Eye (tissue), 1 donor: ENCODE results near the gene SPACA1.
A peak's percentile ranks its signal among the peaks of the same experiment; 100 is the strongest.
"Not testable (repeated sequence)": the region's sequence is repeated elsewhere in the genome, so short reads cannot be mapped to it uniquely, and the experiment has no call there.

Experiments used
- DNase-seq: peaks from one replicate; pipeline ENCODE4 v3.0.0-alpha.2; 2015

SPACA1 gene, protein sequence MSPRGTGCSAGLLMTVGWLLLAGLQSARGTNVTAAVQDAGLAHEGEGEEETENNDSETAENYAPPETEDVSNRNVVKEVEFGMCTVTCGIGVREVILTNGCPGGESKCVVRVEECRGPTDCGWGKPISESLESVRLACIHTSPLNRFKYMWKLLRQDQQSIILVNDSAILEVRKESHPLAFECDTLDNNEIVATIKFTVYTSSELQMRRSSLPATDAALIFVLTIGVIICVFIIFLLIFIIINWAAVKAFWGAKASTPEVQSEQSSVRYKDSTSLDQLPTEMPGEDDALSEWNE

DNA sequence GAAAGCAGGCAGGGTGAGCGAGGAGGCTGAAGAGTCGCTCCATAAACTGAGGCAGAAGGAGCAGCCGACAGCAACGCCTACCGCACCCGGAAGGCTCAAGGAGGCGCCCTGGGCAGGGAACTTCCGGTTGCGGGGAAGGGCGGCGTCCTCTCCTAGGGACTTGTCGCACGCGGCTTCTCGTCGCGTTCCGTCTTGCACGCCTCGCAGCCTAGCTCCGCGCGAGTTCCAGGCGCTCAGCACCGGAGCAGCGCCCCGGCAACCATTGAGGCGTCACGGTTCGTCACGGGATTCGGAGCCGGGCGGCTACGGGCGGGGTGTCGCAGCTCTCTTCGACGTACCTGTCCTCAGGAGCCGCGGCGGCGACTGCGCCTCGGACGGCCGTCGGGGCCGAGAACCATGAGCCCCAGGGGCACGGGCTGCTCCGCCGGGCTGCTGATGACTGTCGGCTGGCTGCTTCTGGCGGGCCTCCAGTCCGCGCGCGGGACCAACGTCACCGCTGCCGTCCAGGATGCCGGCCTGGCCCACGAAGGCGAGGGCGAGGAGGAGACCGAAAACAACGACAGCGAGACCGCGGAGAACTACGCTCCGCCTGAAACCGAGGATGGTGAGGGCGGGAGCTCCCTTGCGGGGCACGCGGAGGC lies at the start of gene SPACA1:
Gene SPACA1, plus strand, starts transcription at position 332 of the 641 bp plus-strand sequence. Its CDS starts 65 bp downstream, at position 397.
- no peak for DNase-seq

DNA sequence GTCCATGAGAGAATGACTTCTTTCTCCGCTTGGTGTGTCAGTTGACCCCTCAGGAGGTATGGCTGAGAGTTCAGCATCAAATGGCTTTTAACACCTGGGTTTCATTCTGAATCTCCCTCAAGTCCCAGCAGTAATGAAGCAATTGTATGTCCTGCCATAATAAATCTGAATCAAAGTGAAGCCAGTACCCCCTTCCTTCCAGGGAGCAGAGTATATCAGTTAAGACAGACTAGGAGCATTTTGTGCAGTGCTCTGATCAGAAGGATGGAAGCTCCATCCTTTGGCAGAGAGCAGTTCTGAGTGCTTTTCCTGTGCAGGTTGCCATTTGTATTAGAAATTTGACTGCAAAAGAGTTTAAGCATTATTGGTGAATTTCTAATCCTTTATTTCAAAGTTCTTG lies 46.9 kb upstream of the SPACA1 start:
- DNase-seq = peak; percentile 68

DNA sequence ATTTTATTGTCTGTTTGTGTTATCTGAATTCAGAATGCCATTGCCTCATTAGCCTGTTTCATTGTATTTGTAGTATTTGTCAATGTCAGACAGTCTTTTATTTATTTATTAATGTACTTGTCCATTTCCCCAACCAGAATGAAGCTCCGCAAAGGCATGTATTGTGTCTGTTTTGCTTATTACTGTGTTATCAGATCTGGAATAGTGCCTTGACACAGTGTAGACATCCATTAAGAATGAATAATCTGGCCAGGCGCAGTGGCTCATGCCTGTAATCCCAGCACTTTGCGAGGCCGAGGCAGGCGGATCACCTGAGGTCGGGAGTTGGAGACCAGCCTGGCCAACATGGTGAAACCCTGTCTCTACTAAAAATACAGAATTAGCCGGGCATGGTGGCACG lies 46.4 kb upstream of the SPACA1 start:
- DNase-seq = not testable (repeated sequence)

DNA sequence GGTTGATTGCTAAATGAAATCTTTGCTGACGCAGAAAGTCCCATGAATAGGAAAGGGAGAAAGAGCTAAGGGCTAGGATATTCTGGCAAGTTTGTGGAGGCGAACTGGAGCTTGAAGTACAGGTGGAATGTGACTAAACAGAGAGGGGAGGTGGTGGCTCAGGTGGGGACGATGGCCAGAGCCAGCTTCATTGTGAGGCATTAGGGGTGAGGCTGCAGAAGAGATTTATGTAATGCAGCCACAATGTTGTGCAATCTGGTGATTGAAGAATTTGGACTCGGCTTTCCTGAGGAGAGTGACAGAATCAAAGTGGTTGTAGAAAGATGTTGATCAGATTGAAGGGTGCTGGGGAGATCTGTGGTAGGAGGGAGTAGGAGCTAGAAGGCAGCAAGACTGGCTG lies 42.9 kb upstream of the SPACA1 start:
- DNase-seq = no peak

DNA sequence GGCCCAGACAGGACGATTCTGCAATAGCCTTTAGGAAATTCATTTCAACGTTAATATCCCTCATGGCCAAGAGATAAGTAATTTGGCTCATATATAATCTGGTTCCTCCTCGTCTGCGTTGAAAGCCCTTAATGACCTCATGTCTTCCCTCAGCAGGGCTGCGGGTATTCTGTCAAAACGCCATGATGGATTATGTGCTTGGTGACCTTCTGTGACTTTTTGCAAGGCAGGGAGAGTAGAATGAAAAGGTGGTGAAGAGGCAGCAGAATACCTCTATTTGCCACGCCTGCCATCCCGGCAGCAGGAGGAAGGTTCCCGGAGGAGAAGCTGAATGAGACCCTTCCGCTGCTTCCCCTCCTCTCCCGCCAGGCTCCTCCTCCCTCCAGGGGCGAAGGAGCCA lies 41.1 kb upstream of the SPACA1 start:
- DNase-seq = no peak

DNA sequence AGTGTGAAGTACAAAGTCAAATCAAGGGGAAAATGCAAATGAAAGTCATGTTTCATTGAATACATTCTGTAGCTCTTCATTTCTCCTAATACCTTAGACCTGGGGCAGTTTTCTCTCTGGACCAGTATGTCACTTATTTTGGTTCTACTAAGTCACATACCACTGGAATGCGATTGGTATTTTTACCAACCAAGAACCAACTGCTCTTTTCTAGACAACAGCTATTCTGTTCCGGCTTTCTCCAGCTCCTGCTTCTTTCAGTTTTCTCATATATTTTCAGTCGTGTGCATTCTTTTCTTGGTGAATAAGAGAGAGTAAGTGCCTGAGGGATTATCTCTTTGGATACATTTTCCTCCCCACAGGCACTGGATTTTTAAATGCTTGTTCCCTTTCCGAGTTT lies 39.2 kb upstream of the SPACA1 start:
- no peak for DNase-seq

DNA sequence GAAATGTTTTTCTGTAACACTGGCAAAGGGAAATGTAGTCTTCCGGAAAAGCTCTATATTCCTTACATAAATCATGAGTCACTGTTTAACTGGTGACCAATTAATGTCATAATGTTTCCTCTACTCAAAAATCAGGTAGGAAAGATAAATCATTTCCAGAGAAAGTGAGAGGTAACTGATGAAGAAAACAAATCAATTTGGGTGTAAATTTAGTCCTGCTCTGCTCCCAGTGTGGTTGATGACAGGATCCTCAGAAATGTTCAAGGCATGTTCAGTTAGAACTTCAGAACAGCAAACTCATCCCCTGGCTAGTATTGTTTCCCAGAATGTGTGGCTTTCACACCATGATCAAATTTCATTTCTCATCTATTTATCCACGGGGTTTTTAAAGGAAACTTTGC lies 38.8 kb upstream of the SPACA1 start:
- DNase-seq = no peak

DNA sequence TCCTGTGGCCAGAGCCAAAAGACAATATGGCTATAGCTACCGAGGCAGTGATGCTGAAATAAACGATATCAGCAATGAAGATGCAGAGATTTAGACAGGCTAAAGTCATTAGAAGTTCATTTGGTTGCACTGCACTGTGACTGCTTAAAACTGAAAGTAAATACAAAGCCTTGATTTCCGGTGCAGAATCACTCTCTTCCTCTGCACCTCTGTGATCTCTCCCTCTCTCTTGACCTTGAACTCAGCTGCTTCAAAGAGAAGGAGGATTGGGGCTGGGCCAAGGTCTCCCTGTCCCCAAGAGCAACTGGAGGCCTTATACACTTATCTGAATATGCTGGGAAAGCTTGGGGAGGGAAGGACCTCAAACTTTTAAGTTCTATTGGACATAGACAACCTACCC lies 34.6 kb upstream of the SPACA1 start:
- no peak for DNase-seq

DNA sequence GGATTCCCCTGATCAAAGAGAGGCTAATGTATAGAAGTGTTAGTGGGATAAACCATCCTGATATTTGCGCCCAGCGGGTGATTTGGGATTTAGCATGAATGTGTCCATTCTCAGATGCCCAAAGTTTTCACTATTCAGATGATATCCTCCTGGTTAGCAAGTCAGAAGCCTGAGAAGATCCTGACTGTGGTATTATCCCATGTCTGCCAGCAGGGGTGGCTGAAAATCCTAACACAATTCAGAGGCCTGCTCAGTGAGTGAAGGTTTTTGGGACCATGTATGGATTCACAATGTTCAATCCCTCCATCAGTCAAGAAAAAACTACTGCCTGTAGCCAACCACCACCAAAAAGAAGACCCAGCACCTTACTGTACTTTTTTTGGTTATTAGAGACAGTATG lies 34.1 kb upstream of the SPACA1 start:
- no peak for DNase-seq

DNA sequence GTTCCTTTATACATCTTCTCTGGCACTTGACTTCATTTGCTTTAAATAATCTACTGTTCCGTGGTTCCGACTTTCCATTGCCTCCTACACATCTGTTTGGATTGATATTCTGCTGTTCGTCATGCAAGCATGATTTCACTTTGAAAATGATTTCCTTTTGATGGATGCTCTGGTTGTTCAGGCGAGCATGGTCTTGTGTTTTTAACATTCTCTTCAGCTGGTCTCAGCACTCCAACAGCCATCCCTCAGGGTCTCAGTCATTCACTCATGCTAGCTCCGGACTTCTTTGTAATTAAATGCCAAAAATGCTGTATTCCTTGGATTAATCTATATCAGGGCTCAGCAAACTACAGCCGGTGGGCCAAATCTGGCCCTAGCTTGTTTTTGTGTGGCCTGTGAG lies 27.2 kb upstream of the SPACA1 start:
- no peak for DNase-seq

DNA sequence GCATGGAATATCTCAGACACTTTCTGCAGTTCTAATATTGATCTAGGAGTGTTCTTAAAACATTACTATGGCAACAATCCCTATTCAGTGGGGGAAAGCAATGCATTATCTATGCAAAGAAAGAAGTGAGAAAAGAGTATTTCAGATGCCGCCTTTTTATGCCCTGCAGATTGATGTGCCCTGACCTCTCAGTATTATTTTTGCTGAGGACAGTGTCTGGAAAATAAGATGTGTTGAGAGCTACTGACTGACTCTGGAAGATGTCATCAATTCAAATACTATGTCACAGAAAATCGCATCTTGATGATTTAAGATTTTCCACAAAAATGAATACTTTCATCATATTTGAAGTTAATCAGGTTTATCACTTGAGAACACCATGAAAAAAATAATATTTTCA lies 22.9 kb upstream of the SPACA1 start:
- no peak for DNase-seq

DNA sequence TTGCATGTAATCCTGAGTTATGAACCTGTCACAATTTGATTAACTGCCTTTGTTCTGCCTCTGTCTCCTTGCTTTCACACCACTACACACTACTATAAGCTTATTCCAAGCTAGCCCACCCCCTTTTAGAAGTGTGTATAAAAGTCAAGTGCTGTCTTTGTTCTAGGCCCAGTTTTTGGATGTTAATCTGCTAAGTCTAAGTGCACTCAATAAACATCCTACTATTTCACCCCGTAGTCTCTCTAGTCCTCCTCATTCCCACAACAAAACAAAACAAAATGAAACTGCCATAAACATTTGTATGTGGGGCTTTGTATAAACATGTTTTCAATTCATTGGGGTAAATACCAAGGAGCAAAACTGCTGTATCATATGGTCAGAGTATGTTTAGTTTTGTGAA lies 16.1 kb upstream of the SPACA1 start:
- DNase-seq = no peak

DNA sequence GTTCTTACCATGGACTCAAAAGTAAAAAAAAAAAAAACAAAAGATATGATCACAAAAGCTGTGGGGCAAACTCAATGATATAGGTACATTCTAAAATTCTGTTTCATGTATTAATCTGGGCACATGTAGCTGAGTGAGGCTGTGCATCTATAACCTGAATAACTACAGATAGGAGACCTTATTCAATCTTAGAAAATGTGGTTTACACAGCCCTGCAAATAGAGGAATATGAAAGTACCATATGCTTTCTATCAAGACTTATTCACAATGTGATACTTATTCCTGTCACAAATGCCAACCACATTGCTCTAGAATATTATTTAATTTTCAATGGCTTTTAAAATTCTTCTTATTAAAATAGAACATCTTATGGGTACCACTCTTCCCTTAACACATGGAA lies 3.1 kb upstream of the SPACA1 start:
- DNase-seq = no peak

DNA sequence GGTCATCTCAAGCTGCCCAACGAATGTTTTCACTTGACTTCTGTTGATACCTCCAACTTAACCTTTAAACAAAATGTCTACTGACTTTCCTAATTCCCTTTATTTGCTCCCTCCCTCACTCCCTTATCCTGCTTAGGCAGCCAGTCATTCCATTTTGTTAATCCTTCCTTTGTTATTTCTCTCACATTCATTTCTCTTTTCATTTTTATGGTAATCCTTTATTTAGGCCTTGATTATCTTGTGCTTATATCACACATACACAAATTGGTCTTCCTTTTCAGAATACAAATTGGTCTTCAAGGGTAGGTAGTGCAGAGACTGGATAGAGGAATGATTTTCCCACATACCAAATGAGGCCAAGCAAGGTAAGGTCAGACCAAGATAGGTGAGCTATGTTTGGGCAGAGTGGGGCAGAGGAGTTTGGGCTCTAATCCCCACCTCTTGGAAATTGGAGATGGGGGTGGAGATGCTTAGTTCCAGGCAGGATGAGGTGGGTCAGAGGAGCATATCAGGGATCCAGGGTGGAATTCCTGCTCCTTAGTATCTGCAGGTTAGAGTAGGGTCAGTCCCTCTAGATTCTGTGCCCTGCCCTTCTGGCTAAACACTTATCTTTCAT lies 2.0 kb upstream of the SPACA1 start:
- DNase-seq = no peak

DNA sequence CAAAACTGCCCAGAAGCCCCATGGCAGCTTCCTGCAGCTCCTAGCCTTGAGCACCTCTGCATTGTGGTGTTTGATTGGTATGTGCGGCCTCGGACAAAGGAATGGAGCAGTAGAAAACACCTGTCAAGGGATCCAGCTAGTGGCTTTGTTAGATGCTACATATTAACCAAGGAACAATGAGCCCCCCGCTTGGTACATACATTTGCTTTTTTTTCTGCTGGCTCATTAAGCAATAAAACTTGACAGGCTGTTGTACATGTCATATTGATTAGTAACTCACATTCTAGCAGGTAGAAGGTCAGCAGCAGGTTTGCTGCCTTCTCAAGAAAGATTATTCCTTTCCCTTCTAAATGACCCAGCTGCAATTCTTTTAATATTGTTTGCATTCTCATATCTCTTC lies 937 bp downstream of the SPACA1 start:
- DNase-seq = peak; percentile 51

DNA sequence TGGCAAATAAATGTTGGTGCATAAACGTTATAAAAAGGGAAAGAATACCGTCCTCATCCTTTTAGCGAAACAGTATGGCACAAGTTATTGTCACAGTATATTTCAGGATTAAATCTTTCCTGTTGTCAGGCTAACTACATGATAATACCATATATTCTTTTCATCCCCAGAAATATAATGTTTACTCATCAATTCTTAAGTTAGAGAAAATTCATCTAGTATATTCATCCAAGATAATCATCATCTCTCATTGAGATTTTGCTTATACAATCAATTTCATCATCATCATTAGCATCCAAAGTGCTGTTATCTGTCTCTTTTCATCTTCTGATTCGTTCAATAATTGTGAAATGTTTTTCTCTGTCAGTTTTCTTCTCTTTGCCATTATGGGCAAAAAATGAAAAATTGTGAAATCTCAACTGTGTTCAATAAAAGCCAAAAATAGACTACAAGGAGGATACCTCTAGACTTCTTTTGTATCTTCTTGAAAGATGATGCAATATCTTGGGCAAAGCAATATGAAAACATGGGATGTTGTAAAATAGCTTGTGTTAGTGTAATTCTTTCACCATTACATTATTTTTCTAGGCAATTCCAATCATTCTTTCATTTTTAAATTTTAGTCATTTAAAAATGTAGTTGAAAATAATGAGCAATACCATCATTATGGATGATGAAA lies 2.6 kb downstream of the SPACA1 start:
- no peak for DNase-seq

DNA sequence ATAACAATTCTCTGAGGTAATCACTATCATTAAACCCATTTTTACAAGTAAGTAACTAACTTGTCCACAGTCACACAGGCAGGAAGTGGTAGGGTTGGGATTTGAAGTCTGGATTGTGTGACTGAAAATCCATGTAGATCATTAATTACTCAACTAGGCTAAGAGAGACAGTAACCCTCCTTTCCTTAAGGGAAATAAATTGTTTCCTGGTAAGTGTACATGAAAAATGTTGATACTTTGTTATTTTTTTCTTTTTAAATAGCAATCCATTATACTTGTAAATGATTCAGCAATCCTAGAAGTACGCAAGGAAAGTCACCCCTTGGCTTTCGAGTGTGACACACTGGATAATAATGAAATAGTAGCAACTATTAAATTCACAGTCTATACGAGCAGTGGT lies 11.6 kb downstream of the SPACA1 start:
- DNase-seq = no peak

DNA sequence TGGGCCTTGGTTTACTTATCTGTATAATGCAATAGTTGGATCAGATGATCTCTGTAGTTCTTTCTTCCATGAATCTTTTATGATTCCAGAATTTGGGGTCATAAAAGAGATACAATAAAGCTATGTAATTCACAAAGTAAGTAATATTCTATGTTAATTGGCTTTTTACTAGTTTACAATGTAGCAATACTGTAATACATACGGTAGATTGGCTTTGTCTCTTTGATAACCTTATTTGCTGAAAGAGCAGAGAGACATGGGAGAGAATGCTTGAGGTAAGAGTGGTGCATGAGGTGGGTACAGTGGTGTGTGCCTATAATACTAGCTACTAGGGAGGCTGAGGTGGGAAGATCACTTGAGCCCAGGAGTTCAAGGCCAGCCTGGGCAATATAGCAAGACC lies 14.7 kb downstream of the SPACA1 start:
- no peak for DNase-seq

DNA sequence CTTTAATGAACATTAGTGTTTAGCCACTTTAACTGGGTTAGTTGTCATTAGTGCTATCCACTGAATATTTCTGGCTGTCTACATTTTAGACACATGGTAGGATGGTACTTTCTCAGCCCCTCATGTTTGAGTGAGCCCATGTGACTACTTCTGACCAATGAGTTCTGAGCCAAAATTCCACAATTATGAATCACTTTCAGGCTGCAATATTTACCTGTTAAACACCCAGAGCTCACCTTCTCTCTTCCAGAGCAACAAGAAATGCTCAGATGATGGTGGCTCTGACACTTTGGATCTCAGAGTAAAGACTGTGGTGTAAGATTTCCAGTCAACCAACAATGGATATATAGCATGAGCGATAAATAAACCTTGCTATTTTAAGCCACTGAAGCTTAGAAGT lies 24.8 kb downstream of the SPACA1 start:
- no peak for DNase-seq

DNA sequence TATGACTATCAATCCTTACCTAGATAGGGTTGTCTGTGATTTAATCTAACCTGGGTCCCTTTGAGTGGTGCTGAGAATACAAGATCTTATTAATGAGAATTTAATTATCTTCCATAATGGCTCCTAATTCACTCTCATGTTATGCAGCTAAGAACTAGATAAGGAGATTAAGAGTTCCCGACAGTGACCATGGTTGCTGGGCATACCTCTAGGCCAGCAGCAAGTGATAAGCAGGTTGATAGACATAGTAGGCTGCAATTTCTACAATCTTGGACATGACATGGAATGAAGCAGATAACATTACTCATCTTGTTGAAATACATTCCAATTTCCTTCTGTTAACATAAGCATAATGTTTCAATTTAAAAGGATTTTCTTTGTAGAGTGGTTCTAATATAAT lies 27.1 kb downstream of the SPACA1 start:
- DNase-seq = no peak

DNA sequence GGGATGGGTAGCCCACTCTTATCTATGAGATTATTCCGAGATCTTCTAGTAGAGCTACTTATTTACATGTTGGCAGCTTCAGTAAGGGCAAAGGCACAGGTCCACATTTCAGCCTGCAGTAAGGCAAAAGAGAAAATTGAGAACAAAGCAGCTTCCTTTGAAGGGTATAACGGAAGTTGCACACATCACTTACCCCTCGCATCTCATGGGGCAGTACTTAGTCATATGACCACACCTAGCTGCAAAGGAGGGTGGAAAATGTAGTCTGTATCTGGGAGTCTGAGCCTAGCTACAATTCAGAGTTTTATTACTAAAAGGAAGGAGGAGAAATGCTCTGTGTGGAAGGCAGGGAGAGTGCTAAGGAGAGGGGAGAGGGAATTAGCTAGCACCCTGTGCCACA lies 29.7 kb downstream of the SPACA1 start:
- DNase-seq = no peak

DNA sequence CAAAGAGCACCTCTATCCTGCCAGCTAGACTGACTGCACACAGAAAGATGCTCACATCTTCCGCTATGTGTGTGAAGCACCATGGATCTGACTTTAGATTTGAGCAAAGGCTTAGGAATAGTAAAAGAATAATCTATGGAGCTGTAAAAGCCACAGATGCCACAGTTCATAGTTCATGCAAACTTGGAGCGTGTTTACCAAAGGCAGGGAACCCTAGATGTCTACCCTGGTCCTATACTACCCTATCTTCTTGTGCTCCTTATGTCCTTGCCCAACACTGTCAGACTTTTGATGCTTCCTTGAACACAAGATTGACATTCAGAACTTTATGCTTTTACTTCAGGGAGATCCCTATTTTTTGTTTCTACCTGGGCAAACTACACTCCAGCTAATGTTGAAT lies 39.2 kb downstream of the SPACA1 start:
- no peak for DNase-seq

DNA sequence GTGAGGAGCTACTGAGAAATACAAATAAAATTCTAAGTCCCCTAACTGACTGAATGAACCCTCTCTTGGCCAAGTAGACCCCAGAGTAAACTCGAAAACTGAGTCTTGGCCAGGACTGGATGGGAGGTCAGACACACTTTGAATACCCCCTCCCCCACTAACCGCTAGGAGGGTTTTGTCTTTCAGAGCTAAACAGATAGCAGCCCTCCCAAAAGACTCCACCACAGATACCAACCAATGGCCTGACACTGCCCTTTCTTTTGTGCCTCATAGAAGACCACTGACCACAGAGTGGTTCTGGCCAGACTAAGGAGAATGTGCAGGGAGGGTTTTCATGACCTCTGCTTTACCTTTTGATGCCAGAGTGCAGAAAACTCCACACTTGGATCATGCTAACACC lies 42.1 kb downstream of the SPACA1 start:
- no peak for DNase-seq

DNA sequence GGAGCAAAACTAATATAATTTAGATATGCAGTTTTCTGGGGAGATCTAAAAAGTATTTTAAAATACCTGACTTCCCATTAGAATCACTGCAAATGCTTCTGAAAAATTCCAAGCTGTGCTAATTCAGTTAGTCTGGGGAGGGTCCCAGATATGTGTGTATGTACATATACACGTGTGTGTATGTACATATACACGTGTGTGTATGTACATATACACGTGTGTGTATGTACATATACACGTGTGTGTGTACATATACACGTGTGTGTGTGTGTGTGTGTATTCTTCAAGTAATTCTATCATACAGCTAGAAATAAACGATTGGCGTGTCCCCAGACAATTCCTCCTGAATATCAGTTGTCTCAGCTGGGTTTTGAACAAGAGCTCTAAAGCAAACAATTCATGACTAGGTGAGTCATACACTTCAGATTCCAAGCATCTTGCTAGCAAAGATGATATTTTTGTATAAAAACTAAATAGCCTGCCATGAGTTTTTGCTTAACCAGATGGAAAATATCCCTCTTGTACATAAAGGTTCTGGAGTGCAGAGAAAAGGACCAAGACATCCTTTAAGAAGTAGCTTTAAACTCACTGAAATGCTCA lies 58.2 kb downstream of the SPACA1 start:
- no peak for DNase-seq
